Measurements from ENCODE around the gene SLC2A13.

GRCh38 chr12:39839072-39839471 lies 266.8 kb downstream of the SLC2A13 start:
- TF ChIP-seq CTCF (conservative IDR thresholded peaks at IDR 0.05) (no peak), EZH2 (IDR thresholded peaks at IDR 0.05; ENCODE audit: low read depth) (no peak)
